C4-2B (cell line): ENCODE data around the gene ZDHHC16.

Experiments
- CTCF ChIP-seq: fragments of 450-650 bp; conservative IDR thresholded peaks from 2 replicates; pipeline ENCODE4 v1.5.1; 2017; ENCODE audit warnings: mild to moderate bottlenecking
- ZFX ChIP-seq: fragments of 450-650 bp; IDR thresholded peaks from 2 replicates; pipeline ENCODE4 v1.6.1; 2017

- TF ChIP-seq CTCF (no peak), ZFX (no peak)
Observed at GRCh38 chr10:97412891-97413304, 33.1 kb upstream of the ZDHHC16 start.
